NK-92 (cell line): ENCODE measurements around the gene TMEM234.
"Not testable (repeated sequence)": the region's sequence is repeated elsewhere in the genome, so short reads cannot be mapped to it uniquely, and the experiment has no call there.

ENCODE experiments used
- DNase-seq: peaks from one replicate; lab custom pipeline; 2025; ENCODE audit not compliant: unreplicated experiment; lab: John Stamatoyannopoulos, UW

The TMEM234 gene

GRCh38 chr1:32221980-32222755 lies at the start of gene TMEM234, which contains the start of gene EIF3I:
Gene TMEM234, minus strand, starts transcription at chr1:32222353. Its CDS starts 31 bp downstream, at chr1:32222322.
Gene EIF3I, plus strand, starts transcription at chr1:32222407. Its CDS starts 35 bp downstream, at chr1:32222442.
- no peak for DNase-seq

GRCh38 chr1:32269744-32270143 lies 47.6 kb upstream of the TMEM234 start:
- no peak for DNase-seq

DNA sequence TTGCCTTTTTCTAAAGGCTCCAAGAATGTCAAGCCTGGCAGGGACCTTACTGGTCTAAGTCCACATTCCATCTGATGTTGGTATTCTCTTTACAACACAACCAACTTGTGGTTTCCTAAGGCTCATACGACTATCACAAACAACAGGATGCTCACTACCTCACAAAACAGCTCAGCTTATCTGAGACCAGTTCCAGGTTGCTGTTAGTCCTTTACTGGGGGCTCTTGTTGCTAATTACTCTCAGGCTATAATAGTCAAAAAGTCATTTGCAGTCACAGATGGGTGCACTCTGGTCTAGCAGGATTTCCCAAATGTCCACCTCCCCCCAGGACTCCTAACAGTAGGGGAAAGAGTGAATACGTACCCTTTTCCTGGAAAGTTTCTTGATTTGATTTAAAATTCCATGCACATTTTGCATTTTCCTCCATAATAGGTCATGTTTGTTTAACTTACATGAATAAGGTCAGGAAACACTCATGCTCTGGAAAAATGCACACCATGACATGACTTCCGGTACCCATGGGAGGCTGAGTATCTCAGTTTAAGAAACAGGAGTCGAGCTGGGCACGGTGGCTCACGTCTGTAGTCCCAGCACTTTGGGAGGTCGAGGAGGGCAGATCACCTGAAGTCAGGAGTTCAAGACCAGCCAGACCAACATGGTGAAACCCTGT lies 44.9 kb upstream of the TMEM234 start:
- DNase-seq = no peak

DNA sequence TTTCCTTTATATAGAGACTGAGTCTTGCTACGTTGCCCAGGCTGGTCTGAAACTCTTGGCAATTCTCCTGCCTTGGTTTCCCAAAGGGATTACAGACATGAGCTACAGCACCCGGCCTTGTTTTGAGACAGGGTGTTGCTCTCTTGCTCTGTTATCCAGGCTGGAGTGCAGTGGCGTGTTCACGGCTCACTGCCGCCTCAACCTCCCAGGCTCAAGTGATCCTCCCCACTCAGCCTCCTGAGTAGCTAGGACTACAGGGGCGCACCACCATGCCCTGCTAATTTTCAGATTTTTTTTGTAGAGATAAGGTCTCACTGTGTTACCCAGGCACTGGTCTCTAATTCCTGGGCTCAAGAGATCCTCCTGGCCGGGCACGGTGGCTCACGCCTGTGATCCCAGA lies 43.7 kb upstream of the TMEM234 start:
- DNase-seq = no peak

- no peak for DNase-seq
These were observed 41.6 kb upstream of the TMEM234 start for GRCh38 chr1:32263744-32264143.

GRCh38 chr1:32263236-32263593 lies 41.1 kb upstream of the TMEM234 start:
- DNase-seq = not testable (repeated sequence)

DNA sequence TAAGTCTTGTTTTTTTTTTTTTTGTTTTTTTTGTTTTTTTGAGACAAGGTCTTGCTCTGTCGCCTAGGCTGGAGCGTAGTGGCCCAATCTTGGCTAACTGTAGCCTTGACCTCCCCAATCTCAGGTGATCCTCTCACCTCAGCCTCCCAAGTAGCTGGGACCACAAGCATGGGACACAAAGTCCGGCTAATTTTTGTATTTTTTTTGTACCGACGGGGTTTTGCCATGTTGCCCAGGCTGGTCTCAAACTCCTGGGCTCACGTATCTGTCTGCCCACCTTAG lies 35.0 kb upstream of the TMEM234 start:
- DNase-seq = no peak

GRCh38 chr1:32256473-32257226 lies 34.5 kb upstream of the TMEM234 start:
- no peak for DNase-seq

GRCh38 chr1:32255072-32256071 lies 33.2 kb upstream of the TMEM234 start:
- DNase-seq = no peak

GRCh38 chr1:32250893-32251716 lies 29.0 kb upstream of the TMEM234 start, which contains the start of gene LCK:
Gene LCK, plus strand, starts transcription at chr1:32251265. Its CDS starts 23,065 bp downstream, at chr1:32274330.
- no peak for DNase-seq

DNA sequence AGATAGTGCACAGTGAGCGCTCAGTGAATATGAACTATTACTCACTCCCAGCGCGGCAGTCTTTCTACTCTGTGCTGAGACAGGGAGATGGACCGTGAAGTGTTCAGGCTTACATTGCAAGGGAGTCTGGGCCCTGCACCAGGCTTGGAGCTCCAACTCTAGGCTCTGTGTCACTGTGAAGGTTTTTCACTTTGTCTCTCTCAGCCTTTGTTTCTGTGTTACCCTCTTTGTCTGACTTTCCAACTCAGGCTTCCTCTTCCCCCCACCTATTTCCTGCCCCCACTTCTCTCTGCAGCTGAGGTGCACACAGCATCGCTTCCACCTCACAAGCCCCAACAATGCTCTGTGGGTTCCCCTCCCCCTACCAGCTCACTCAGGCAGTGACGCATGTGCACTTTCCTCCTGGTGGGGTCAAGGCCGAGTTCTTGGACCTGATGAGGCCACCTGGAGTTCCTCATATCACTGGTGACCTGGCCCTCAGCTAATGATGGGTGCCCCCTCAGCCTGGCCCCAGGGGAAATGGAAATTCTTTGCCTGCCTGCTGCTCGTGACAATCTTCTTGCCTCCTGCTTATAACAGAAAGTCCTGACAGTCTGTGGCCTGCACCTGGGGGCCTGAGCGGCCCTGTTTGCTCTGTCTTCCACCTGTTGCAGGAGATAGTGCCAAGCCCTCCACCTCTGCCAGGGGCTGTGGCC lies 27.8 kb upstream of the TMEM234 start:
- peak; percentile 43 for DNase-seq

GRCh38 chr1:32247983-32248889 lies 26.1 kb upstream of the TMEM234 start:
- no peak for DNase-seq

- no peak for DNase-seq
These were observed 25.3 kb upstream of the TMEM234 start for GRCh38 chr1:32247452-32247851.

- DNase-seq = no peak
These were observed 24.7 kb upstream of the TMEM234 start, which contains the start of gene FAM167B for GRCh38 chr1:32246888-32247273. Gene FAM167B, plus strand, starts transcription at chr1:32247222. Its CDS starts 200 bp downstream, at chr1:32247422.

- no peak for DNase-seq
These were observed 20.2 kb upstream of the TMEM234 start for GRCh38 chr1:32242341-32242851.

DNA sequence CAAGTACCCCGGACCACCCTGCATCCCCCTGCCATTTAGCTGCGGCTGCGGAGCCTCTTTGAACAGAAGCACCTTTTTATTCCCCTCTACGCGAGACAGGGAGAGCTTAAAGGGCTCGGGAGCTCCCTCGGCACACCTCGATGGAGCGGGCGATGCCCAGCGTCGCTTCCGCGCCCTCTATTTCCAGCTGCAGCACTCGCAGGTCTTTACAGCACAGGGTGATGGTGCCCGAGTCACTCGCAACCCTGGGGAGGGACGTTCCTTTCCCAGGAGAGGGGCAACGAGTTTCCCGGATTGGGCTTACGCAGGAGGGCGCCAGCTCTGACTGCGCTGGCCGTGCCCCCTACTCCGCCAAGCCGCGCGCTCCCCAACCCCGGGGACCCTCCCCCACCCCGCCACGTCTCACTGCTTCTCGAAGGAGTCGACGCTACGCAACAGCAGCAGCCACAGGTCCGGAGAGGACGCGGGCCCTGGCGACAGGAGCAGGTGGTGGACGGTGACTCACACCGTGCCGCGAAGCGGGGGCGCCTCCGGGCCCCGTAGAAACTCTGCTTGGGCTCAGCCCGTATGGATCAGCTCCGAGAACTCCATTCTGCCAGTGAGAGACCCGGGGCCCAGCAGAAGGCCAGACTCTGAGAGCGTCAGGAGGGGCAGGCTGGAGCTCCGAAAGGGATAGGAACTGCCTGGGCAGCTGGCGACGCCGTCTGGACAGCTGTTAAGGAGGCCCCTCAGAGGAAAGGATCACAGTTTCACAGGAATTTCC lies 19.0 kb upstream of the TMEM234 start:
- no peak for DNase-seq
